SU-DHL-6 (cell line): ENCODE results near the gene TMA7B.

Experiments used
- H2AFZ ChIP-seq: fragments of 200-600 bp; sonication (generic); 2 replicates; pipeline ENCODE4 v1.6.1; 2014; ENCODE audit warnings: low read depth, mild to moderate bottlenecking, moderate library complexity, mixed read lengths, antibody characterized with exemption, low read length; ENCODE audit not compliant: severe bottlenecking
- H3F3A ChIP-seq: fragments of 200-600 bp; shearing (Covaris generic); 2 replicates; pipeline ENCODE4 v1.6.0; 2016; ENCODE audit warnings: antibody characterized with exemption, mild to moderate bottlenecking; ENCODE audit not compliant: insufficient read depth
- H3K27ac ChIP-seq: fragments of 200-600 bp; sonication (generic); 2 replicates; pipeline ENCODE4 v1.5.1; 2016; ENCODE audit warnings: low read depth, mild to moderate bottlenecking, low read length, moderate library complexity, mixed read lengths
- H3K27me3 ChIP-seq: fragments of 200-600 bp; sonication (generic), shearing (Covaris generic); 2 replicates; pipeline ENCODE4 v1.6.0; 2014; ENCODE audit warnings: mild to moderate bottlenecking, low read length
- H3K36me3 ChIP-seq: fragments of 200-600 bp; sonication (generic); 2 replicates; pipeline ENCODE4 v1.6.1; 2014; ENCODE audit warnings: mild to moderate bottlenecking, low read length, mixed read lengths
- H3K4me2 ChIP-seq: fragments of 300-600, 200-600 bp; shearing (Covaris generic), sonication (generic); 2 replicates; pipeline ENCODE4 v1.6.0; 2014; ENCODE audit warnings: low read length, low read depth, mild to moderate bottlenecking; ENCODE audit not compliant: poor library complexity, severe bottlenecking
- H3K4me3 ChIP-seq: fragments of 200-600 bp; sonication (generic); 2 replicates; pipeline ENCODE4 v1.5.1; 2014; ENCODE audit warnings: antibody characterized with exemption, low read length, mild to moderate bottlenecking, mixed read lengths; ENCODE audit not compliant: insufficient read depth, poor library complexity, severe bottlenecking
- H3K79me2 ChIP-seq: fragments of 200-600 bp; sonication (generic); 2 replicates; pipeline ENCODE4 v1.6.1; 2014; ENCODE audit warnings: mild to moderate bottlenecking, low read length, moderate library complexity; ENCODE audit not compliant: insufficient read depth
- H3K9ac ChIP-seq: fragments of 200-600 bp; sonication (generic); 2 replicates; pipeline ENCODE4 v1.7.0; 2014; ENCODE audit warnings: mild to moderate bottlenecking, low read length
- H3K9me2 ChIP-seq: fragments of 200-600 bp; sonication (generic); replicated peaks from 2 replicates; pipeline ENCODE4 v1.6.1; 2014; ENCODE audit warnings: low read length; ENCODE audit not compliant: insufficient read depth
- H3K9me3 ChIP-seq: fragments of 200-600 bp; sonication (generic); 2 replicates; pipeline ENCODE4 v1.6.1; 2014; ENCODE audit warnings: low read length, mixed read lengths; ENCODE audit not compliant: insufficient read depth
- H4K20me1 ChIP-seq: fragments of 200-600 bp; sonication (generic); 2 replicates; pipeline ENCODE4 v1.6.1; 2014; ENCODE audit warnings: low read depth, mild to moderate bottlenecking, antibody characterized with exemption, low read length, moderate library complexity, mixed read lengths
- CTCF ChIP-seq: fragments of 200-600 bp; sonication (generic); IDR thresholded peaks from one replicate; pipeline ENCODE4 v1.5.1; 2017; ENCODE audit warnings: antibody characterized with exemption, mild to moderate bottlenecking, low read length, moderate library complexity; ENCODE audit not compliant: insufficient read depth, poor library complexity, severe bottlenecking
- EZH2phosphoT487 ChIP-seq: fragments of 200-600 bp; sonication (generic), shearing (Covaris generic); conservative IDR thresholded peaks from 2 replicates; pipeline ENCODE4 v1.6.1; 2018; ENCODE audit warnings: mild to moderate bottlenecking, antibody characterized with exemption, low read length, moderate library complexity, mixed read lengths

TMA7B gene

DNA sequence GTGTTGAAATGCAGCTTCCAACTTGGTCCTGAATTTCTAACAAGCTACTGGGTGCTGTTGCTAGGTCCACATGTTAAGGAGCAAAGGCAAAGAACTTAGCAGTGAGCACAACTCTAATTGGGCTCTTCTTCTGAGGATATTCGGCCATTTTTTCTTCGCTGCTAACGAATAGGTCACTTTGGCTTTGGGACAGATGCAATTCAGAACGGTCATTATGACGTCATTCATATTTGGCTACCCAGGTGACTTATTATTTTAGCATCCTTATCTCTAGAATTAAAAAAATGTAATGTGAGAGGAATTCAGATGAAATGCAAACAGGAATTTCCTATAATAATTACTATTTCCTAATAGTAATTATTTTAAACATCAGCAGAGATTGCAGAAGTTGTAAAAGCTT, 13.9 kb downstream of the TMA7B start:
- no peak overlapping the region for H3K4me3 ChIP-seq
- no peaks in the 10 kb centered on the region for H3K9me3 ChIP-seq
- no peaks in the 10 kb centered on the region for H3F3A ChIP-seq
- H3K27me3 ChIP-seq, result no peaks in the 10 kb centered on the region
- H3K4me2 ChIP-seq, result no peak overlapping the region
- TF ChIP-seq CTCF, result no peak
- TF ChIP-seq EZH2phosphoT487, result no peak
- no peaks in the 10 kb centered on the region for H3K79me2 ChIP-seq
- H3K9ac ChIP-seq, result no peak overlapping the region
- no peaks in the 10 kb centered on the region for H3K9me2 ChIP-seq
- no peaks in the 10 kb centered on the region for H3K36me3 ChIP-seq
- H2AFZ ChIP-seq, result no peak overlapping the region
- no peak overlapping the region for H3K27ac ChIP-seq
- H4K20me1 ChIP-seq, result no peaks in the 10 kb centered on the region

DNA sequence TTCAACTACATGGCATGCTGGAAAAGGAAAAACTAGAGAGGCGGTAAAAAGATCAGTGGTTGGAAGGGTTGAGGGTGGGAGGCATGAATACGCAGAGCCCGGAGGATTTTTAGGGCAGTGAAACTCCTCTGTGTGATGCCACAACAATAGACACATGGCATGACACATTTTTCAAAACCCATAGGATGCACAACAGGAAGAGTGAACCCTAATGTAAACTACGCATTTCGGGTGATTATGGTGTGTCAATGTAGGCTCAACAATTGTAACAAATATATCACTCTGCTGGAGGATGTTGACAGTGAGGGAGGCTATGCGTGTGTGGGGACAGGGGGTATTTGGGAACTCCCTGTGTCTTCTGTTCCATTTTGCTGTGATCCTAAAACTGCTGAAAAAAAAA, 18.9 kb downstream of the TMA7B start:
- H3K36me3 ChIP-seq, result no peaks in the 10 kb centered on the region
- H3K9ac ChIP-seq, result no peak overlapping the region
- no peak for TF ChIP-seq EZH2phosphoT487
- no peak for TF ChIP-seq CTCF
- H2AFZ ChIP-seq, result no peak overlapping the region
- H3K4me3 ChIP-seq, result no peak overlapping the region
- H3K4me2 ChIP-seq, result no peak overlapping the region
- H3F3A ChIP-seq, result no peaks in the 10 kb centered on the region
- H3K79me2 ChIP-seq, result no peaks in the 10 kb centered on the region
- no peak overlapping the region for H3K27ac ChIP-seq
- no peaks in the 10 kb centered on the region for H3K9me2 ChIP-seq
- no peaks in the 10 kb centered on the region for H4K20me1 ChIP-seq
- H3K27me3 ChIP-seq, result no peaks in the 10 kb centered on the region
- no peaks in the 10 kb centered on the region for H3K9me3 ChIP-seq

- Histone ChIP-seq H3F3A (no peaks in the 10 kb centered on the region), H3K9ac (no peak overlapping the region), H2AFZ (no peak overlapping the region), H3K9me3 (no peaks in the 10 kb centered on the region), H3K79me2 (no peaks in the 10 kb centered on the region), H3K9me2 (no peaks in the 10 kb centered on the region), H3K36me3 (no peaks in the 10 kb centered on the region), H3K4me3 (no peak overlapping the region), H3K4me2 (no peak overlapping the region), H4K20me1 (no peaks in the 10 kb centered on the region), H3K27me3 (no peaks in the 10 kb centered on the region), H3K27ac (no peak overlapping the region)
- TF ChIP-seq CTCF, result no peak
- TF ChIP-seq EZH2phosphoT487, result no peak
Observed at GRCh38 chr22:39979458-39979857, 19.3 kb downstream of the TMA7B start.

DNA sequence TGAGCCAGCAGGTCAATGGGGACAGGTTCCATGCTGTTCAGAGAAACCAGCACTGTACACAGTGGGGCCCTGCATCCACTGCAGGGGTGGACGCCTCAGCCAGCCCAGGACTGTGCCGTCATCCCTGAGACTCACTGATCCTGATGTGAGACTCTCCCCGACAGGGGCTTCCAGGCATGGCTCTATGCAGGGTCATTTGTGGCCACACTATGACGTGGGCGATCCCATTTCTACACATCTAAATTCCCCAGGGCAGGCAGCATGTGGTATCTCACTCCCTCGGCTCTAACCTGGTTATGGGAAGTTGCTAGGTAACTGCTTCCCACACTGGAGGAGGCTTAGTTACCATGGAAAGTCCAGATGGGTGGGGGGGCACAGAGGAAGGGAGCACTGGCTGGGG, 20.4 kb downstream of the TMA7B start:
- H3K9me2 ChIP-seq, result no peaks in the 10 kb centered on the region
- no peak overlapping the region for H3K4me2 ChIP-seq
- no peaks in the 10 kb centered on the region for H3K27me3 ChIP-seq
- no peaks in the 10 kb centered on the region for H3K36me3 ChIP-seq
- no peak overlapping the region for H3K27ac ChIP-seq
- H3K9ac ChIP-seq, result no peak overlapping the region
- H2AFZ ChIP-seq, result no peak overlapping the region
- TF ChIP-seq CTCF (no peak), EZH2phosphoT487 (no peak)
- no peaks in the 10 kb centered on the region for H3K79me2 ChIP-seq
- H4K20me1 ChIP-seq, result no peaks in the 10 kb centered on the region
- H3K9me3 ChIP-seq, result no peaks in the 10 kb centered on the region
- no peak overlapping the region for H3K4me3 ChIP-seq
- H3F3A ChIP-seq, result no peaks in the 10 kb centered on the region
